Left forelimb (tissue), 1 donor: ENCODE measurements around the gene ZNF688.
"Not testable (repeated sequence)": the region's sequence is repeated elsewhere in the genome, so short reads cannot be mapped to it uniquely, and the experiment has no call there.

Source experiments
- DNase-seq: peaks from one replicate; pipeline ENCODE4 v3.0.0-alpha.2; 2018; ENCODE audit warnings: low spot score

Gene ZNF688

DNA sequence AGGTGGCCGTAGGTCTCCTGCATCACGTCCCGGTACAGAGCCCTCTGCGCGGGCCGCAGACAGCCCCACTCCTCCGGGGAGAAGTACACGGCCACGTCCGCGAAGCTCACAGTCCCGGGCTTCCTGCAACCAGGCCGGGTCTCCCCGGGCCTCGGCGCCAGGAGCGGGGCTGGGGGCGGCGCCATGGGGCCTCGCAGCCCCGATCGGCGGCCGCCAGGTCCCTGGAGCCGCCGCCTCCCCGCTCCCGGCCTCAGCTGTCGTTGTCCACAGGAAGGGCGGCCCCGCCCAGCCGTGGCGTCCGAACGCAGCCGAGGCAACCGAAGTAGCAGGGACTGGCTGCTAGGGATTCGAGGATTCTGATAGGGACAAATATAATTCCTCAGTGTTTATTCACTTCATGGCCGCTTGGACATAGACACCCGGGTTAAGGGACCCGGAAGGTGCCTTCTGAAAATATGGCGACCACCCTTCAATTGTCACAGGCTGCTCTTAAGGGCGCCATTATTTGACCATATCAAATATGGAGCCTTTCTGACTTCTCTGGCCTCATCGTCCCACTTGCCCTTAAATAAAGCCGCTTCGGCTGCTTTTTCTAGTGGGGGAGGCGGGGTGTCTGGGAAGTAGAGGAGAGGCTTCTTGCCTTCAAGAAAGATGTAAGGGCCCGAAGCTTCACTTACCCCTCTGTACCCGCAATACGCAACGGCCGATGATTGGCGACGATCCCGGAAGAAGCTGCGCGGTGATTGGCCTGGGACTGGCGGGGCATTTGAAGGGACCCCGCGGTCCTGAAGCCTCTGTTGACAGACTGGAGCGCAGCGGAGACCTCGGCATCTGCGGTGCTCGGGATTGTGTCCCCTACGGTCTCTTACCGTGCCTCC is at the start of gene ZNF688:
ZNF688 (minus strand) TSS at position 270 of the 878 bp plus-strand sequence; CDS start at position 185, 85 bp downstream.
- peak; percentile 92 for DNase-seq

DNA sequence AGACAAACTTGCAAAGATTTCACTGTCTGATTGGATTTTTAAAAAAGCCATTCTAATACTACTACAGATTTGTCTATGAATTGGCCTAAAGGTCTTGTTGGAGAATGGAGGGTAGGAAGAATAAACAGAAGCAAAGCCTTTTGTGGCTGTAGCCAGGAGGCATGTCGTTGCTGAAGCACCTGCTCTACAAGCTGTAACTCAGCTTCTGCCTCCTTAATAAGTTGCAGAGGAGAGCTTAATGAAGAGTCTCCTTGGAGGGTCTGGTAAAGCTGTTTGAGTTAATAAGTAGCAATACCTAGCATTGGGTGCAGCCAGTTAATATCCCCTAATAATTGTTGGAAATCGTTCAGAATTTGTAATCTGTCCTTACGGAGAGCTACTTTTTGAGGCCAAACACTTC is 48.7 kb upstream of the ZNF688 start:
- DNase-seq, result no peak

DNA sequence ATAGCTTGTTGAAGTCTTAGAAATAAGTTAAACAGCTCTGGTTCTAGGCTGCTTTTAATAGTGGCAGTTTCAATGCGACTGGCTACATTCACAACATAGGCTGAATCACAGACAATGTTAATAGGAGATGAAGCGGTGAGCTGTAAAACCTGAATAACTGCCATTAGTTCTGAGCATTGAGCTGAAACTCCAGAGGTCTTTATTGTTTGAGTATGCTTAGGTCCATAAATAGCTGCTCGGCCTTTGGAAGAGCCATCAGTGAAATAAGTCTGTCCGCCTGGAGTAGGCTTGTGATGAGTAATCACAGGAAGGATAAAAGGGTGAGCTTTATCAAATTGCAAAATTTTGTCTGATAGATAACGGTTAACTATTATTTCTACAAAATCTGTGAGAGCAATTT is 48.1 kb upstream of the ZNF688 start:
- no peak for DNase-seq

DNA sequence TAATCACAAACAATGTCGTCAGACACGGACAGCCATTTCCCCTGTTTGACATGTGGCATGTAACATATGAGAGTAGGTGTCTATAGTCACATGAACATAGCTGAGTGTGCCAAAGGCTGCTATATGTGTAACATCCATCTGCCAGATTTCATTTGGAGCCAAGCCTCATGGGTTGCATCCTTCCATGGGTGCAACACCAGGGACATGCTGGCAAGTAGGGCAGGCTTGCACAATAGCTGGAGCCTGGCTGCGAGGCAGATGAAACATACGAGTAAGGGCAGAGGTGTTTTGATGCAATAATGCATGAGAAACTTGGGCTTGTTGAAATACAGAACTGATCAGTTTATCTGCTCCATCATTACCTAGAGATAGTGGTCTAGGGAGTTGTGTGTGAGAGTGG is 47.7 kb upstream of the ZNF688 start:
- DNase-seq, result no peak

DNA sequence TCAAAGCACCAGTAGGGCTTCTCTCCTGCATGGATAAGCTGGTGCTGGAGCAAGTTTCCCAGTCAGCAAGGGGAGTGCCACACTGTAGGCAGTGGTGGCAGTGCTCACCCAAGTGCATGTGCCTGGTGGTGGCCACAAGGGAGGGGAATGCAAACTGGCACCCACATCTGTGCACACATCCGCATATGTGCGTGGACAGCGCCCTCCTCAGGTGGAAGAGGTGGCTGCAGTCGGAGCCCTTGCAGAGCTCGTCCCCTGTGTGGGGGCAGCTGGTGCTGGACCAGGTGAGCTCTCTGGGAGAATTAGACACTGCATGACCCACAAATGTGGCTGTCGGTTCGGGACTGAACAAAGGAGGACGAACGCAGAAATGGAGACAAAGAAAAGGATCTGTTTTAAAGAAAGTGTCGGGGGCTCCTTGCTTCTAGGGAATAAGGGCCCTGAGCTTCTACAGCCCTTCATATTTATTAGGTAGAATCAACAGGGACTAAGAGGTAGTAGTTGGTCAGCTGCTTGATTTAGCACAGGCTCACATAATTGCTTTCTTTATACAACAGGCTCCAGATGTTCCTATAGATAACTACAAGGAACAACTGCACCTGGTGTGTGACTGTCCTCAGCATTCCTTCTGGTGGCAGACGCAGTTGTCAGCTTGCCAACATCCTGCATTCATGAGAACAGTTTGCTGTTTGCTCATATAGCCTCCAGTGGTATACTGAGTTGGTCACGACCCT is 44.0 kb upstream of the ZNF688 start:
- no peak for DNase-seq

DNA sequence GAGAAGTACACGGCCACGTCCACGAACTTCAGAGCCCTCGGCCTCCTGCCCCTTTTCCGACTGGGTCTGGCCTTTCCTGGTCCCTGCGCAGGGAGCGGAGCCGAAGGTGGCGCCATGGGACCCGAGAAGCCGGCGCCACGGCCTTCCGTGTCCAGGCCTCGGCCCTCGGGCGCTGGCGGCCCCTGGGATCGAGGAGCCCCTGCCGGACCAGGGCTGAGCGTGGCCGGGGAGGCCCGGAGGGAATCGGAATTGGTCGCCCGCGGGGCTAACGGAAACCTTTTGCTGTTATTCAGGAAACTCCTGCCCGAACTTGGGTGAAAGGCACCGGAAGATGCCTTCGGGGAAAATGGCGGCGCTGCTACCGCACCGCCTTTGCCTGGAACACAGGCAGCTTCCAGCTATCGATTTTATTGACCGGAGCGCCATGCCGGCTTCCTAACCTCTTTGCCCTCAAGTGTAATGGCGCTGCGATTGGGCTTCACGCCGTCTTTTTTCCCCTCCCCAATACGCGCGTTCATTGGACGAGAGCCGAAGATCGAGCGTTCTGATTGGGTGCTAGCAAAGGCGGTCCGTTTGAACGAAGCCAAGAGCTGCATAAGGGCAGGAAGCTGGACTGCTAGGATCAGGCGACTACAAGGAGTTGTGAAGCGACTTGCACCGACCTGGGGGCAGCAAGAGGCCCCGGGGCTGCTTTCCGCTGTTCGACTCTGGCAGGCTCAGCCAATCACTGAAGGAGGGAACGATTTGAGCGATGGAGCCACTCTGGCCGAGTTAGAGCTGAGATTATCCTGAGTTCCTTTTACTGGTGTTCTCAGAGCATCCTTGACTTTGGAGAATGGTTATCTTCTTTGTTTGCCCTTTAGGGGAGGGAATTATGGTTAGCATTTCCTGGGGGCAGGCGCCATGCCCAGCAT is 38.7 kb upstream of the ZNF688 start, which contains the start of gene ZNF689:
ZNF689 (minus strand) TSS at position 464 of the 914 bp plus-strand sequence; CDS start at position 116, 348 bp downstream.
- DNase-seq, result peak; percentile 98

DNA sequence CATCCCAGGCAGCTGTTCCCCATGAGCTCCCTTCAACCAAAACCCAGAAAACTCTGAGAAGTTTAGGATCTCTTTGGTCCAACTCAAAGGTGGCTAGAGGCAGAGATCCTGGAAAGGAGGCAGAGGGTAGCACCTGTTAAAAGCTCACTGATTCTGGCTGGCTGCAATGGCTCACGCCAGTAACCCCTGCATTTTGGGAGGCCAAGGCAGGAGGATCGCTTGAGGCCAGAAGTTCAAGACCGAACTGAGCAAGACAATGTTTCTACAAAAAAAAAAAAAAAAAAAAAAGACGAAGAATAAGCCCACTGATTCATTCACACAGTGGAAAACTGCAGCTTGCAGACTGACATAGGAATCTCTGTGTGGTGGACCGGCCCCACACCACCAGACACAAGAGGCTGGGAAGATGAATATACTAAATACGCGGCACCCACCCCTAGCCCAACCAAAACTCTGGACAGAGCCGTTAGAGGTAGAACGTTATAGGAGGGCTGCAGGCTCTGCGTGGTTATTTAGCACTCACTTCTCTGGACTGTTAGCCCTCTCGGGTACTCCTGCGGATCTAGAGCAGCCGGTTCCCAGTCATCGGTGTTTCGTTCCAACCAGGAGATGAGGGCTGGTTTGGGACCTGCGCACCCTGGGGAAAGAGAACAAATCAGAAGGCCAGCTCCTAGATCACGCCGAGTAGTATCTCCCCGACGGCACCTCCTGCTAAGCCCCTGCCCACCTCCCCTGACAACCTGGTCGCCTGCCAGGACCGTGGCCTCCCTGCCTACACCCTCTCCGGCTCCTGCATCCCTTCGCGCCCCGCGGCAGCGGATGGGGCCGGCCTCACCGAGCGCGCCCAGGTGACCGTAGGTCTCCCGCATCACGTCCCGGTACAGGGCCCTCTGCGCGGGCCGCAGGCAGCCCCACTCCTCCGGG is 37.8 kb upstream of the ZNF688 start:
- DNase-seq, result peak; percentile 78

DNA sequence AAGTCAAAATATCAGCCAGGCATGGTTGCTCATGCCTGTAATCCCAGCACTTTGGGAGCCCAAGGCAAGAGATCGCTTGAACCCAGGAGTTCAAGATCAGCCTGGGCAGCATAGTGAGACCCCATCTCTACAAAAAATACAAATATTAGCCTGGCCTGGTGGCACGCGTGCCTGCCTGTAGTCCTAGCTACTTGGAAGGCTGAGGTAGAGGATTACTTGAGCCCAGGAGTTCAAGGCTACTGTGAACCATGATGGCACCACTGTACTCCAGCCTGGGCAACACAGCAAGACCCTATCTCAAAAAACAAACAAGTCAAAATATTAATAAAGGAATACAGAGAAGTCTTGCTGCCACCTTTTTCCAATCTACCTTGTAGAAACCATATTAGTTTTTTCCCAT is 34.5 kb upstream of the ZNF688 start:
- DNase-seq, result no peak

DNA sequence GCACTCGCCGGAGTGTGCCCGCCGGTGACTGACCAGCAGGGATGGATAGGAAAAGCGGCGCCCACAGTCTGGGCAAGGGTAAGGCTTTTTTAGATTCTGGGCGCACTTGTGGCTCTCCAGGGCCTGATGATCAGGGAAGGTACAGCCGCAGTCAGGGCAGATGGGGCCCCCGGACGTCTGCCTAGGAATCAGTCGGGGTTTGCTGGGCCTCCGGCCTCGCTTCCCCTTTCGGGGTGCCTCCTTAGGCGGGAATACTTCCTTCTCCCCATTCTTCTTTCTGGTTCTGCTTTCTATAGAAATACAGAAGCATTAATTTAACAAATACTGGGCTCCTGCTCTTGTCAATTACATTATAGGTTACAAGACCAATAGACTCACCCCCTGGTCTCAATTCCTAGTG is 33.6 kb upstream of the ZNF688 start:
- DNase-seq, result no peak

DNA sequence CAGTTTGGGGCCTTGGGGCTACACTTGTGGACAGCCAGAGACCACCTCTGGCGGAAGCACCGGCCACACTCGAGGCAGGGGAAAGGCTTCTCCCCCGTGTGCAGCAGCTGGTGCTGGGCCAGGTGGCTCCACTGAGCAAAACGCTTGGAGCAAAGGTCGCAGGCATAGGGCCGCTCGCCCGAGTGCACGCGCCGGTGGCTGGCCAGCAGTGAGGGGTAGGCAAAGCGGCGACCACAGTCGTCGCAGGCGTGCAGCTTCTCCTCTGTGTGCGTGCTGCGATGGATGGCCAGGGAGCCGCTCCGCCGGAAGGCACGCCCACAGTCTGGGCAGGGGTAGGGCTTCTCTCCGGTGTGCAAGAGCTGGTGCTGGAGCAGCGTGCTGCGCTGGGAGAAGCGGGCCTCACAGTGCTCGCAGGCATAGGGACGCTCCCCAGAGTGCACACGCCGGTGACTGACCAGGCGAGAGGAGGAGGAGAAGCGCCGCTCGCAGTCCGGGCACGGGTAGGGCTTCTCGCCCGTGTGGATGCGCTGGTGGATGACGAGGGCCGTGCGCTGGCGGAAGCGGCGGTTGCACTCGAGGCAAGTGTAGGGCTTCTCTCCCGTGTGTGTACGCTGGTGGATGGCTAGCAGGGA is 32.9 kb upstream of the ZNF688 start:
- DNase-seq, result no peak

DNA sequence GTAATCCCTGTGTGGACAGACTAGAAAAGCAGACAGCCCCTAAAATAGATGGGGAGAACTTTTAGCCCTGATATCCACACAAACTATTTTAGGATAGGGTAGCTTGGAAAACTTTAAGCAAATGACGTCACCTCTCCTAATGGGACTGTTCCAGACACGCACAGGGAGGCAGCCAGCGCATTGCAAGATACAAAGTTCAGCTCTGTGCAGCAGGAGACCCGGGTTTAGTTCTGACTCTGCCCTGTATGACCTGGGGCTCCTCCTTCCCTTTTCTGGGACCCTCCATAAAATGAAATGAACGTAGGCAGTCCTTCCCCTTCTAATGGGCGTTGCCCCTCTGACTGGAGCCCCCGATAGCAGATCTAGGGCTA is 32.4 kb upstream of the ZNF688 start:
- no peak for DNase-seq

DNA sequence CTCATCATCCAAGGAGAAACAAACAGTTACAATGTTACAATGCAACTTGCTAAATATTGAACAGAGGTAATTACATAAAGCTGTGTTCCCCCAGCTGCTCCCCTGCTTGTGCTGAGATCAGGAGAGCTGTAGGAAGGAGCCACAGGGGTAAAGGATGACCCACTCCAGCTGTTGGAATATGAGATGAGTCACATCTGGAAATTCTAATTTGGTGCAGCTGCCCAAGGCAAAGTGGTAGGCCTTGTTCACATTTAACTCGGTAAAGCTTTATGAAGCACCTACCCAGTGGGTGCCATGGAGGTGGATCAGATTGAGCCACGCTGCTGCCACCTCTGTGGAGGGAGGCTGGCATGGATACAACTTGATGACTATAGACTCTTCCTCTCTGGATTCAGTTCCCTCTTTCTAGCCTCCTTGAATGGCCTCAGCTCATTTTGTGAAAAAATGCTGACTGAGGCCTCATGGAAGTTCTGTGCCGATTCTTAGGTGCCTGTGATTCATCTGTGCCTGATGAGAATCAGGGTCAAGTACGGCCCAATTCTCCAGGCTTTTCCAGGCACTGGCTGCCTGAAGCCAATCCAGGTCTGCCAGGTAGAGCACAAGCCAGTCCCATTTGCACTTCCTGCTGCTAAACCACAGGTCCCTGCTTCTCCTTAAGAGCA is 31.2 kb upstream of the ZNF688 start:
- no peak for DNase-seq

DNA sequence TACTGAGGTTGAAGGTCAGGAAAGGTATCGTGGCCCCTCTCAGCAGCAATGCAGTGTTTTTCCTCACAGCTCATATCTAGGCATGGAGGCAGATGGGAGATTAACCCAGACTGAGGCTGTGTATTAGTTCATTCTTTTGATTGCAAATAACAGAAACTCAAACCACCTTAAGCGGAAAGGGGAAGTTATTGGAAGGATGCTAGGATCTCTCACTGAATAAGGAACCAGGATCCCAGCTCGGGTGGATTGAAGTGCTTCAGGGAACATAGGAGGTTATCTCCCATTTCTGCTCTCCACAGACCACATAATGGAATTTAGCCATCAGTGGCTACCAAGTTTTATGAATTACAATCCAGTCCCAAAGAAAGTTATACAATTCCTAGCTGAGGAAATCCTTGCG is 30.5 kb upstream of the ZNF688 start:
- DNase-seq, result no peak

DNA sequence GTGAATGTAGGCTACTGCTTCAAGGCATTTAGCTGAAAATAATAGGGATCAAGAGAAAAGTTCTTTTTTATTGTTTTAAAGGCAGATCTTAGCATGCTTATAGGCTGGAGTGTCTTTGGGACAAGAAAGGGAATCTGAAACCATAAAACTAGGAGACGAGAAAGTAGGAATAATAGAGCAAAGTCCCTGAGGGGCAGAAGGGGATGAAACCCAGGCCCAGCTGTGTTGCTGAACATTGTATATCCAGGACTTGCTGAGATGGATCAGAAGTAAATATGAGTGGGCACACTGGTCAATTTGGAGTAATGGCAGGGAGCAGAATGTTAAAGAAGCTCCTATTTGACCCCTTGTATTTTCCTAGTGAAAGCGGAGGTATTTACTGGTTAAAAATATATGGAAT is 29.4 kb upstream of the ZNF688 start:
- DNase-seq, result no peak

DNA sequence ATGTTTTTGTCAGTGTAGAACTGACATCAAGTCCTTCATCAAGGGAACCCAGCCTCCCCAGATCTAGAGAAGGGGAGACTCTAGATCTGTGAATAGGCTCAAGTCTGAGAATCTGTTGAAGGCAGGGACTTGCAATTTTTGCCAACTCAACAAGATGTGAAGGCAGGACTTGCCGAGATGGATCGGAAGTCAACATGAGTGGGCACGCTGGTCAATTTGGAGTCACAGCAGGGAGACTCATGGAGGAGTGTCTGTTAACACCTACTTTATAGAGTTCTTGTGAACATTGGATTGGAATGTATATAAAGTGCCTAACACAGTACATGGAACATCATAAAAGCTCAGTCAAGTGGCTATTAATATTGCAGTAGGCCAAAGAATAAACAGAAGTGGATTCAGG is 28.7 kb upstream of the ZNF688 start:
- DNase-seq, result no peak

DNA sequence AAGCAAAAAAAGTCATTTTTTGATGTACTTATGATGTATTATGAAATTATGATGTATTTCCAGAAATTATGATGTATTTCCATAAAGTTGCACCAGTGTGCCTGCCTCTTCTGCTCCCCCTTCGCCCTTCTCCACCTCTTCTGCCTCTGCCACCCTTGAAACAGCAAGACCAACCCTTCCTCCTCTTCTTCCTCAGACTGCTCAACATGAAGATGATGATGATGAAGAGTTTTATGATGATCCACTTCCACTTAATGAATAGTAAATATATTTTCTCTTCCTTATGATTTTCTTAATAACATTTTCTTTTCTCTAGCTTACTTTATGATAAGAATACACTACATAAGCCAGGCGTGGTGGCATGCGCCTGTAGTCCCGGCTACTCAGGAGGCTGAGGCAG is 21.4 kb upstream of the ZNF688 start:
- DNase-seq, result no peak

DNA sequence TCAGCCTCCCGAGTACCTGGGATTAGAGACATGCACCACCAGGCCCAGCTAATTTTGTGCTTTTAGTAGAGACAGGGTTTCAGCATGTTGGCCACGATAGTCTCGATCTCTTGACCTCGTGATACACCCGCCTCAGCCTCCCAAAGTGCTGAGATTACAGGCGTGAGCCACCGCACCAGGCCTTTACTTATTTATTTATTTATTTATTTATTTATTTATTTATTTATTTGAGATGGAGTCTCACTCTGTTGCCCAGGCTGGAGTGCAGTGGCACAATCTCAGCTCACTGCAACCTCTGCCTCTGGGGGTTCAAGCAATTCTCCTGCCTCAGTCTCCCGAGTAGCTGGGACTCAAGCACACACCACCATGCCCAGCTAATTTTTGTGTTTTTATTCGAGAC is 19.4 kb upstream of the ZNF688 start:
- not testable (repeated sequence) for DNase-seq

DNA sequence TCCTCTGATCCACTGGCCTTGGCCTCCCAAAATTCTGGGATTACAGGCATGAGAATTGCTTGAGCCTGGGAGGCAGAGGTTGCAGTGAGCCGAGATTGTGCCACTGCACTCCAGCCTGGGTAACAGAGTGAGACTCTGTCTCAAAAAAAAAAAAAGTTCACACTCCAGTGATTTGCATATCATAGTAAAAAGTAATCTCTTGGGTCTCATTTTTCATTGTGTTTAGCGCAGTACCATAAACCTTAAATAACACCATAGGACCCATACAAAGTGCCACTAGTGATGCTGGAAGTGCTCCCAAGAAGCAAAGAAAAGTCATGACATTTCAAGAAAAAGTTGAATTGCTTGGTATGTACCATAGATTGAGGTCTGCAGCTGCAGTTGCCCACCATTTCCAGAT is 18.1 kb upstream of the ZNF688 start:
- not testable (repeated sequence) for DNase-seq

DNA sequence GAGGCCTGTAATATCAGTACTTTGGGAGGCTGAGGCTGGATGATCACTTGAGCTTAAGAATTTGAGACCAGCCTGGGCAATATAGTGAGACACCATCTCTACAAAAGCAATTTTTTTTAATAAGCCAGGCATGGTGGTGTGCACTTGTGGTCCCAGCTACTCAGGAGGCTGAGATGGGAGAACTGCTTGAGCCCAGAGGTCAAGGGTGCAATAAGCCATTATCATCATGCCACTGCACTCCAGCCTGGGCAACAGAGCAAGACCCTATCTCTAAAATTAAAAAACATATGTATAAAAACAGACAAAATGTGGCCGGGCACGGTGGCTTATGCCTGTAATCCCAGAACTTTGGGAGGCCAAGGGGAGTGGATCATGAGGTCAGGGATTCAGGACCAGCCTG is 17.1 kb upstream of the ZNF688 start:
- DNase-seq, result no peak
